GM18511 (cell line): ENCODE measurements around the gene PROSER2.

Experiments used
- ATAC-seq: cut with Tn5 transposase; IDR thresholded peaks from one replicate; pipeline ENCODE4 v1.9.1; 2021; ENCODE audit warnings: mild to moderate bottlenecking, moderate library complexity; ENCODE audit not compliant: unreplicated experiment

The PROSER2 gene, protein sequence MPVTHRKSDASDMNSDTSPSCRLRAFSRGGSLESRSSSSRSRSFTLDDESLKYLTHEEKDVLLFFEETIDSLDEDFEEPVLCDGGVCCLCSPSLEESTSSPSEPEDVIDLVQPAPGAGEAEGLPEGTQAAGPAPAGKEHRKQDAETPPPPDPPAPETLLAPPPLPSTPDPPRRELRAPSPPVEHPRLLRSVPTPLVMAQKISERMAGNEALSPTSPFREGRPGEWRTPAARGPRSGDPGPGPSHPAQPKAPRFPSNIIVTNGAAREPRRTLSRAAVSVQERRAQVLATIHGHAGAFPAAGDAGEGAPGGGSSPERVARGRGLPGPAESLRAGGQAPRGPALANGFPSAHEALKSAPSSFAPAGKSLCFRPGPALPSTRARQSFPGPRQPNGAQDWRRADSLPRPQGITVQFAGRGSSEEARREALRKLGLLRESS

DNA sequence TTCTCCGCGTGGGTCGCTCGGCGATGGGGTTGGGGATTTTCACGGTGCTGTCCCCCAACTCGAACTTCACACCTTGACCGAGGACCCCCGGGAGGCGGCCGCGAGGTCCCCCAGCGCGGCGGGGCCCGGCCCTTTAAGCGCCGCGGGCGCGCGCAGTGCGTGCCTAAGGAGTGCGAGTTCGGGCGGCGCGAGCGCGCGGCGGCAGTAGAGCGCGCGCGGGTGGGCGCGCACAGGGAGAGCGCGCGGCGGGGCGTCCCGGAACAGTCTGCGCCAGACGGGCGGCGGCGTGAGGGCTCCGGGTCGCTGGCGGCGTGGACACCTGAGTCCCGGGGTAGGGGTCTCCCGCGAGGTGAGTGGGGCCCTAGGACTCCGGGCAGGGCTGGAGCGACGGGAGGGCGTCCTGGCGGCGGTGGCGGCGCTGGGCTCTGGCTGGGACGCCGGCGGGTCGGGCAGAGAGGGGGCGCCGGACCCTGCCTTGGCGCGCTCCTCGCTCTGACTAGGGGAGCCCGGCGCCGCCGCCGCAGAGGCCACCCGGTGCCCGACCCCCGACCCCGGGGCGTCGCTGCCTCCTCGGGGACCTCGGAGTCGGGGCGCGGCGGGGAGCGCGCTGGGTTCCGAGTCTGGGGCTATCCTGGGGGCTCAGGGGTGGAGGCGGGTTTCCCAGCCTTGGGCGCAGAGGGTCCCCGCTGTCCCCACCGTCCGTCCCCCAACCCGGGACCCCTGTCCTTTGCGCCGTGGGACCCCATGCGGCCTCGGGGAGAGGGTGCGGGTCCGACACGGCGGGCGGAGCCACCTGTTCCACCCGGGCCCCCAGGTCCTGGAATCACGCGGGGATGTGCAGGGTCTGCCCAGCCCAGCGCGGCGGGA is at the start of gene PROSER2:
PROSER2 (plus strand) TSS at position 235 of the 867 bp plus-strand sequence. CDS start 28,722 bp downstream, outside the sequence.
- ATAC-seq, result peak; percentile 74

DNA sequence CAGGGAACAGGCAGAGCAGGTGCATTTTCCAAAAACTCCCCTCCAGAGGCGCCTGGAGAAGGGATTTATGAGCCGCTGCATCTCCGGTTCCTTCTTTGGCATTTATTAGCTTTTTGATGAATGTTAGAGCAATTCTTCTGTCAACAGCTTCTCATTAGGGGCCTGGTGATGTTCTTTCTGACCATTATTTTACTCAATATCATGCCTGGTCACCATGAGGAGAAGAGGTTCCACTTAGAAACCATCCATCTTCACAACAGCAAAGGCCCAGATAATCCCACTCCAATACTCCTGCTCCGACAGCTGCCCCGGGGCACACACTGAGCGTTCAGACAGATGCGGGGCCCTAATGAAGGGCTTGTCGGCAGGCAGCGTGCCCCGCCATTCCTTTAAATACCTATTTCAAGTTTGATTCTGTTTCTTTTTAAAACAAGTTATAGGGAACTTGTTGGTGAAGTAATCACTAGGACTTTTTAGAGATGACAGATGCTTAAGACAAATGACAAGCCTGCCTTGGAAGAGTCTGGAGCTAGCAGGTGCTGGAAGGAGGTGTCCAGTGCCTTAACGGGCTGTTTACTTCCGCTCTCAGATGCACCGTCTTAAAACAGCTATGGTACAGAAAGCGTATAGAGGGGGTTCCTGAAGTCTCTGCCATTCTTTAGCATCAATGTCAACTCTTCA is 49.3 kb upstream of the PROSER2 start:
- ATAC-seq, result no peak

DNA sequence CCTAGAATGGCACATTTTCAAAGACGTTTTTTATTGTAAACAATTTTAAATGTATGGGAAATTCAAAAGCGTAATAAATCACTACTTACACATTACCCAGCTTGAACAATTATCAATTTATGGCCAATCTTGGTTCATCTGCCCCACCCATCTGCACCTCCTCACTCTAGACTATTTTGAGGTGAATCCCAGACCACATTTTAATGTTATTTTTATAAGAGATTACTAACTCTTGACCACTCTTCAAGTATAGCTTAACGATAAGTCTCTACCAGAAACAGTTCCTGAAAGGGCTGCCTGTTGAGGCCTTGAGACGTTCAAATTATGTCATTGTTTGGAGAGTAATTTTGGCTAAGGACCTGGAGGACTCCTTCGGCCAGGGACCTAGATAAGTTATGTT is 47.7 kb upstream of the PROSER2 start:
- no peak for ATAC-seq

DNA sequence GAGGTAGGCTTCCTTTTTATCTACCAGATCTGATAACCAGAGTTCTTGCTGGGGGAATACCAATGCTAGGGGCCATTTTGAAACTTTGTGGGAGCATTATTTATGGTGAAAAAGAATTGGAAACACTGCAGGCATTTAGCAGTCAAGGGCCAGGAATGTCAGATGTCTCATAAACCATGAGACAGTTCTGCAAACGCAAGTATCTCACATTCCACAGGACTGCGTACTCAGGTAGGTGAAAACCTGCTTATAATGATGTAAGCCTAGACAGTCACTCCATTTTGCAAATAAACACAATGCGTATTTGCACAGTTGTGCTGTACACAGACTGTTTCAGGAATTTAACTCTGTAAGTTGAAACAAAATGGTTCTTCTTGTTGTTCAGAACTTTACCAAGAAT is 47.1 kb upstream of the PROSER2 start:
- ATAC-seq, result no peak

DNA sequence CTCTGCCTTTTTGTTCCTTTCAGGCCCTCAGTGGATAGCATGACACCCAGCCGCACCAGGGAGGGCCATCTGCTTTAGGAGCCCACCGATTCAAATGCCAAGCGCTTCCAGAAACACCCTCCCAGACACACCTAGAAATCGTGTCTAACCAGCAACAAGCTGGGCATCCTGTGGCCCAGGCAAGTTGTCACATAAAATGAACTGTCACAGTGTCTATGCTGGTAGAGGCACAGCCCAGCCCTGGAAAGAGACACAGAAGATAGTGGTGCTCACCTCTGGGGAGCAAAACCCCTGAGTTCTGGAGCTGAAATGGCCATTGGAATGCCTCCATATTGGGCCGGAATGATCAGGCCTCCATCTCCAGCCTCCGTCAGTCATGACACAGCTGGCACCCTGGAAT is 42.0 kb upstream of the PROSER2 start:
- no peak for ATAC-seq

DNA sequence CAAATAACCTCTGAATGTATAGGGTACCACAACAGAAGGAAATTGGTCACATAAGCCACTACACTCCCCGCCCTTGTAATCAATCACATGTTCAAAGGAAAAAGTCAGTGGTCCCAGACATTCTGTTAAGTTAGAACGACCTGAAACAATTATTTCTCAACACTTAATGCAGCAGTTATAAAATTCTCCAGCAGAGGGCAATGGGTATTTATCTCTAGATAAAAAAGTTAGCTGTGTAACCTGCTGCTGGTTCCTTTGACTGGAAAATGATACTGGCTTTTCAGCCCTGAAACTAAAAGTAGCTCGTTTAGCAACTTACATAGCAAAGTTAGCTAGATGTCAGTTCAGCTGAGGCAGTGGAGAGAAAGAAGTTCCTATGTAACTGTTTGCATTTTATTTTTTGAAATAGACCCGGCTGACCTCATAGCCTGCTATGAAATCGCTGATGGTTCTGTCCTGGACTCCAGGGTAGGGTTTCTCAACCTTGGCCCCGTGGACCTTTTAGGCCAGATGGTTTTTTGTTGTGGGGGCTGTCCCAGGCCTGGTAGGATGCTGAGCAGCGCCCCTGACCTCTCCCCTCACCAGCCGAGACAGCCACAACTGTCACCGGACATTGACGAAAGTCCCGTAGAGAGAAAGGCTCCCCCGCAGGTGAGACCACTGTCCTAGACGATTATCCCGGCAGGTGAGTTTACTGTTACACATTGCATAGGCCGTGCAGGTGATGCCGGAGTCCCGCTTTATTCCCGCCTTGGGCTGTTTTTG is 40.2 kb upstream of the PROSER2 start:
- peak; percentile 75 for ATAC-seq

DNA sequence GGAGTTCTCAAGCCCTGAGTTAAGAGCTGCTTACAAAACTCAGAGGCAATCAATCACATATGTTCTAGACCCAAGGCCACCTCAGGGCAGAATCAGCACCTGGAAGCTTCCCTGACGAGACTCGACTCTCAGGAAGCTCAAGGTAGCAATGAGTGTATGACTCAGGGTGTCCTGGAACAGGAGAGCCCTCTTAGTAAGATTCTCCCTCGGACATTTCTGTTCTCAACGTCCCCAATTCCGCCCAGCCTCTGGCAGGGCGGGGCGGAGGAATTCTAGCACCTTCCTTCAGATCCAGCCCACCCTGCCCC is 39.6 kb upstream of the PROSER2 start:
- ATAC-seq, result no peak

DNA sequence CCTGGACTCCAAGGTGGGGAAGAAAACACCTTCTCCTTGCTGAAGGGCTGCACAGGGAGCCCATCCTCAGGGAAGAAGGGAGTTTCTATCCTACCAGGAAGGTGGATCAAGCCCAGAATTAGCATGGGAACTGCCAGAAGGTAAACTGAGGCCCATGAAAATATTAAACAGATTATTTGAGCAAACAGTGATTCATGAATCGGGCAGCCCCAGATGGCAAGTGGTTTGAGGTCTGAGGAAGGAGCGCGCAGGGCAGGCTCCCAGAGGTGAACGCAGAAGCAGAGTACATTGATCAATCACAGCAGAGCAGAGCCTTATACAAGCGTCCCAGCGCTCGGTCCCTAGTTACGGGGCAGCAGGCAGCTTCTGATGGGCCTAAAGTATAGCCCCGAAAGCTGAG is 35.8 kb upstream of the PROSER2 start:
- ATAC-seq, result no peak

DNA sequence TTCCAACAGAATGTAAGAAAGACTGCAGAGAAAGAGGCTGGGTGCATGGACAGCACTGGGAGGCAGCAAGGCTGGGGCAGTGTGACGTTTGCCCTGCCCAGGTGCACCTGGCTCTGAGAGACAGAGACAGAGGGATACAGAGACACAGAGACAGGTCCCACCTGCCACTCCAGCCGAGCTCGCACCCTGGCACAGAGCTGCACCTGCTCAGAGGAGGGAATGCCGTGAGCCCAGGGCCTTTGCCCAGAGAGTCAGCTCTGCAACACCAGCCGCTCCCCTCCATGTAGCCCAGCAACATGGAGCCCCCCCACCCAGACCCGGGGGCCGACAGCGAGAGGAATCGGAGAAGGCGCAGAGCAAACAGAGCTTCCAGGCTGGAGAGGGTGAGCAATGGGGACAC is 35.3 kb upstream of the PROSER2 start:
- no peak for ATAC-seq

DNA sequence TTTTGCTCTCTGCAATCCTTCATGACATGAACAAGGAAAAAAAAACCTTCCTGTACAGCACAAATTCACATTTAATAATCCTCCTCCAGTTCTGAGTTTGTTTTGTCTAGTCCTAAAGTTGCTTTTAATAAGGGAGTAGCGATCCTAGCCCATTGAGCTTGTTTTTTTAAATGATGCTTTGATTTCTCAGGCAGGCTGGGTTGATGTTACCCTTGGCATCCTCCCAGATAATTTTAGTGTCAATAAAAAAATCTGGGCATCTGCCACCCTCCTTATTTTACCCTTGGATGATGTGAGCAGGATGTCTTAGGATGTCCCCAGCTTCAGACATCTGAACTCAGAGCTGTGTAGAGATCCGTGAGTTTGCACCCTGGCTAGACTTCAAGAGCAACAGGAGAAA is 33.9 kb upstream of the PROSER2 start:
- no peak for ATAC-seq

DNA sequence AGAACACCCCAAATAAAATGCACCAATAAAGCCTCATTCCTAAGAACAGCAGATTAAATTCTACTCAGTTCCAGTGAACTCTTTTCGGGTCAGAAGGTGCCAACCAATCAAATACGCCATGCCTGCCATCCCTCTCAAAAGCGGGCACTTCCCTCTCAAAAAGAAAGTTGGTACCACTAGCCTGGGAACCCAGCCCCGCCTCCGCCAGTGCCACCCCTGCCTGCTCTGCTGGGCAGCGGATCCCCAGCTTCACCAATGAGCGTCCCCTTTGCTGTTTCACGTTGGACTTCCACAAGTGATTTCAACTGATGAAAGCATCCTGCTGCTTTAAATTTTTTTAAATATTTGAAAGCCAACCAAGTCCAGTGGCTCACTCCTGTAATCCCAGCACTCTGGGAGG is 33.2 kb upstream of the PROSER2 start:
- no peak for ATAC-seq

DNA sequence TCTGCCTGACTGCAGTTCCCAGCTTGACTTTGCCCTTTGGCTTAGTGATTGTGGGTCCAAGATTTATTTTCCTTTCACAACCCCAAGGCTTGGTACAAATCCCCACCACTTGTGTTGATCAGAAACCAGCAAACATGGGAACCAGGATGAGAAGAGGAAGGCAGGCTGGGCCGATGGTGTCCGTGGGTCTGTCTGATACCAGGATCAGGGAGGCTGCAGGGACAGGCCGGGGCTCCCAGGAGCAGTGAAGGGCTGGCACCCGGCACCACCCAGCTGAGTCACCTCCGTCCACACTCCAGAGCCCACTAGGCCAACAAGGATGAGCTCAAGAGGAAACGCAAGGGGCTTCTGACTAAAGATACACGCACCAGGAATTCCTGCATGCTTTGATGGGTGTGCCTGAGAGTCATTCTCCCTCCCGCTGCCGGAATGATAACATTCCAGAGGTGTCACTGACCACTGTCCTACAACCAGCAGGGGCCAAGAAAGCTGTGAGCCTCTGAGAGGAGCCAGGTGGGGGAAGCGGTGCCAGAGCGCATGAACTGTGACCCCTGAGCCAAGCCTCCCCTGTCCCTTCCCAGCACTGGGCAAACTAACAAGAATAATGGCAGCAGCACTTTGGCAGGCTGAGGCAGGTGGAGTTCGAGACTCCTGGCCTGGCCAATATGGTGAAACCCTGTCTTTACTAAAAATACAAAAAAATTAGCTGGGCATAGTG is 29.2 kb upstream of the PROSER2 start:
- ATAC-seq, result no peak

DNA sequence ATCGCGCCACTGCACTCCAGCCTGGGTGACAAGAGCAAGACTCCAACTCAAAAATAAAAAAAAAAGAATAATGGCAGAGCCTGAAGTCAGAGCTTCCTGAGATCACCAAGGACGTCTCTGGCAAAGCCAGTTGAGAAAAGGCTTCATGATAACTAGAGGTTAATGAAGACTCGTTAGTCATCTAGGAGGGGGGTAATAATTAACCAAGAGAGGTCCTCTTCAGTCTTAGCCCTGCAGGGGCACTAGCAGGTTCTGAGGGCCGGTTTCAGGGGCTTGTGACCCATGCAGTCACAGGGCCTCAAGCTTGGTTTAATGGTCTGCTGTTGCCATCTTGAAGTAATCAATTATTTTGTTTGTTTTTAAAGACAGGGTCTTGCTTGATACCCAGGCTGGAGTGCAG is 28.6 kb upstream of the PROSER2 start:
- no peak for ATAC-seq

DNA sequence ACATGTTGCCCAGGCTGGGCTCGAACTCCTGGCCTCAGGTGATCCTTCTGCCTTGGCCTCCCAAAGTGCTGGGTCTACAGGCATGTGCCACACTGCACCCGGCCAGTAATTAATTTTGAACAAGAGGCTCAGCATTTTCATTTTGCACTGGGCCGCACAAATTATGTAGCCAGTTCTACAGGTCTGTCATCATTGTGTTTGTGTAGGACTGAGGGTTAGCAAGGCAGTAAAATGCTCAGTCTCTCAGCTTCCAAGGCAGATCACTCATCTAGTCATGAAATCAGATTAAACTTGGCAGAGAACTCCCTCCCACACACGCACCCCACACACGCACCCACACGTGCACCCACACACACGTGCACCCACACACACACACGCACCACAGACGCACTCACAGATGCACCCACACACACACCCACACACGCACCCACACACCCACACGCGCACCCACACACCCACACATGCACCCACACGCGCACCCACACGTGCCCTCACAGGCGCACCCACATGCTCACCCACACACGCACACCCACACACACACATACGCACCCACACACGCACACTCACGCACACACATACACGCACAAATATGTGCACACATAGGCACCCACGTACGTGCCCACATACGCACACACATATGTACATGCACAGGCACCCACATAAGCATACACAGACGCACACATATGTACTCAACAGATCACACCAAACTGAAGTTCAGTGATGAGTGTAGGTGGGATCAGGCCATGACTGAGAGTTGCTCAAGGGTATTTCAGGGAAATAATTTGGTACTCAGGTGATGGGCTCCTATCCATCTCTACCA is 27.8 kb upstream of the PROSER2 start:
- ATAC-seq, result no peak

DNA sequence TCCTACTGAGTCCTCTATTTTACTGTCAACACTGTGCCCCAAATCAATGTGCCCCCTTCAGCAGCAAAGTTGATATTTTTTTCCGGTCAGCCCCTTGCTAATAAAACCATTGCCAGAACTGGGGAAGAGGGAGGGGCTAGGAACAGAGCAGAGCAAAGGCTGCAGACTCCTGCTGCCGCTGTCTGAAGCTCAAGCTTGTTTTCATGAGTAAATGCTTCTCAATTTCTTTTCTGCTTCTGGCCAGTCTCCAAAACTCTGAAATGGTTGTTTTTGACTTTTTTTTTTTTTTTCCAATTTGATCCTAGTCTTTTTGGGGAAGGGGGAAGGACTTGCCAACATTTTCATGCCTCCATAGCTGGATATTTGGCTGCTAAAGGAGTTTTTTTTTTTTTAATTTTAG is 26.7 kb upstream of the PROSER2 start:
- ATAC-seq, result no peak

DNA sequence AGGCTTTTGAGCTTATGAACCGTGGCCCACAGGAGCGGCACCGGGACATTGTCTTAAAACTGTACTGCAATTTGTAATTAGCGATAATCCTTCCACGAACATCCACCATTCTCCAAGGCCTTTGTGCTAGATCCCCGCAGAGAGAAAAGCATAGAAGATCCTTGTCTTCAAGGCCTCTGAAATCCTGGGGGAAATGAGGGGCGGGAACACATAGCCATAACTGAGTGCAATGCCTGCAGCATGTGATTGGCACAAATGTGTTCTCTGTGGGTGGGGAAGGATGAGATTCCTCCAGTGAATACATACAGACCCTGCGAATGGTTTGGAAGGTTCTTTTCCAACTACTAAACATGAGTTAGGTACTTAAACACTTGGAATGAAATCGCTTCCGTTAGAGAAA is 25.9 kb upstream of the PROSER2 start:
- ATAC-seq, result no peak

DNA sequence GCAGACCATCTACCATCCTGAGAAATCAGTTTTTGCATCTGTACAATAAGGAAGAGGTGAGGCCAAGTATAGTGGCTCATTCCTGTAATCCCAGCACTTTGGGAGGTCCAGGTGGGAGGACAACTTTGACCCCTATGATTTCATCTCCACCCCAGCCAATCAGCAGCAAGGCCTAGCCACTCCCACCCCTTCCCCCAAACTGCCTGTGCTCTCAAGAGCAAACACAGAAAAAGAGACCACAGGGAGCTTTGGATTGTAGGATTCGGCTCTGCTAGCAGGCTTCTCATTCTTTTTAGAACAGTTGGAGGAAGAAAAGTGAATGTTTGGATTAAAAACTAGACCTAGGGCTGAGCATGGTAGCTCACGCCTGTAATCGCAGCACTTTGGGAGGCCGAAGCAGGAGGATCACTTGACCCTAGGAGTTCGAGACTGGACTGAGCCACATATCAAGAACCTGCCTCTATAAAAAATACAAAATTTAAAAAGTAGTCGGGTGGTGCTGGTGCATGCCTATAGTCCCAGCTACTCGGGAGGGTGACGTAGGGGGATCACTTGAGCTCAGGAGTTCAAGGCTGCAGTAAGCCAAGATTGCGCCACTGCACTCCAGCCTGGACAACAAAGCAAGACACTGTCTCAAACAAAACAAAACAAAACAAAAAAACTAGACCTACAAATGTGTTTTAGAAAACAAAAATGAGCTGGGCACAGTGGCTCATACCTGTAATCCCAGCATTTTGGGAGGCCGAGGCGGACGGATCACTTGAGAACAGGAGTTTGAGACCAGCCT is 25.1 kb upstream of the PROSER2 start:
- ATAC-seq, result no peak

DNA sequence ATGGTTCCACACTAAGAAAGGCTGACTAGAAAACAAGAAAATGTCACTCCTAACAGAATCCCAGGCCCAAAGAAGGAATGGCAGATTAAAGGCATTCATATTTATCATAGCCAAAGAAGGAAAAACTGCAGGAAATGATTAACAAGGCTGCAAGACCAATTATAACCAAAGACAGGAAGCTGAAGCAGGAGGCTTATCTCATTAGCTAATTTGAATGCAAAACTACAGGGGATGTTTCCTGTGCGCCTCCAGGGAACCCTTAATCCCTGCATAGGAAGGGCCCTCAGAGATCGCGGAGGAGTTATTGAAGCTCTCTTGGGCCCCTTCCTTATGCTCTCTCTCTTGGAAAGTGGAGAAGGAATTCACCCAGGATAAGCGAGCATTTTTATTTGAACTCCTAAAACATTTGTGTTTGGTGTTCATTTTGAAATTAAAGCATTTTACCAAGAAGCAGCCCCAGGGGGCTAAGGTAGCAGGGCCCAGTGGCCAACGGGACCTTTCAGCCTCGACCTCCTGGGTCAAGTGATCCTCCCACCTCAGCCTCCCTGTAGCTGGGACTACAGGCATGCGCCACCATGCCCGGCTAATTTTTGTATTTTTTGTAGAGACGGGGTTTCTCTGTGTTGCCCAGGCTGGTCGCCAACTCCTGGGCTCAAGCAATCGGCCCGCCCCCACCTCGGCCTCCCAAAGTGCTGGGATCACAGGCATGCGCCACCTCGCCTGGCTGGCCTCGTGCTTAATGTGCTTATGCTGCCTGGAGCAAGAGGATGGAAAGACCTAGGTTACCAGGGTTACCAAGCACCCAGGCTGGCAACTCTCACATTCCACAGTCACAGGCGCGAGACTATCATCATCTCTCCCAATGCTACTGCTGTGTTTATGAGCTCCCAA is 24.1 kb upstream of the PROSER2 start:
- ATAC-seq, result no peak
